IMR-90 (cell line): ENCODE results near the gene CHIT1. TPM values are rescaled to one million over a fixed set of nuclear protein-coding genes. Genes with fewer than 3 reads are reported as not detected.

Experiments used
- ATAC-seq: fragments of 200-7000 bp; cut with Tn5 transposase; 2 replicates; pipeline ENCODE4 v1.9.1; 2020; ENCODE audit warnings: low read depth, mild to moderate bottlenecking, moderate library complexity
- BruUV-seq: library from RNA; stranded (reverse); fragments of 400-500 nt; replicated peaks from 2 replicates; lab custom pipeline; 2021; lab: Mats Ljungman, UMichigan
- CTCF ChIA-PET: fragments of 300-600 bp; formaldehyde crosslinking; extraction: SDS; loops from one replicate; lab custom pipeline; 2021; ENCODE audit warnings: antibody characterized with exemption; lab: Yijun Ruan, JAX
- POLR2A ChIA-PET: fragments of 300-600 bp; sonication (Branson Sonifier 250); formaldehyde crosslinking; loops from one replicate; lab custom pipeline; 2022; ENCODE audit warnings: antibody characterized with exemption; ENCODE audit not compliant: unreplicated experiment; lab: Charles Lee
- DNase-seq: peaks from one replicate; pipeline ENCODE4 v3.0.0; 2013
- H2AFZ ChIP-seq: replicated peaks from 2 replicates; pipeline ENCODE3; 2013; ENCODE audit warnings: low read length, mild to moderate bottlenecking; ENCODE audit not compliant: poor library complexity
- H2AK5ac ChIP-seq: 2 replicates; pipeline ENCODE4 v1.6.1; 2013; ENCODE audit warnings: low read depth, low read length, inconsistent platforms
- H2AK9ac ChIP-seq: replicated peaks from 2 replicates; pipeline ENCODE3; 2013; ENCODE audit warnings: mild to moderate bottlenecking, low read depth, low read length, moderate library complexity; ENCODE audit not compliant: poor library complexity
- H2BK120ac ChIP-seq: 2 replicates; pipeline ENCODE4 v1.6.1; 2013; ENCODE audit warnings: low read depth, low read length, inconsistent platforms
- H2BK15ac ChIP-seq: 3 replicates; pipeline ENCODE4 v1.6.1; 2013; ENCODE audit warnings: low read depth, low read length, inconsistent platforms
- H2BK20ac ChIP-seq: 2 replicates; pipeline ENCODE4 v1.6.1; 2013; ENCODE audit warnings: low read depth, mild to moderate bottlenecking, inconsistent platforms, low read length, moderate library complexity
- H2BK5ac ChIP-seq: 2 replicates; pipeline ENCODE4 v1.6.1; 2013; ENCODE audit warnings: mild to moderate bottlenecking, low read depth, low read length, inconsistent platforms; ENCODE audit not compliant: poor library complexity, severe bottlenecking
- H3K14ac ChIP-seq: replicated peaks from 2 replicates; pipeline ENCODE4 v1.6.1; 2013; ENCODE audit warnings: low read depth, low read length, inconsistent platforms
- H3K18ac ChIP-seq: 2 replicates; pipeline ENCODE4 v1.6.1; 2013; ENCODE audit warnings: low read depth, low read length, control low read depth
- H3K23ac ChIP-seq: 2 replicates; pipeline ENCODE4 v1.6.1; 2013; ENCODE audit warnings: low read depth, low read length, inconsistent platforms
- H3K27ac ChIP-seq: 2 replicates; pipeline ENCODE4 v1.5.1; 2013; ENCODE audit warnings: mild to moderate bottlenecking, control low read depth, low read length; ENCODE audit not compliant: insufficient read depth
- H3K27me3 ChIP-seq: 2 replicates; pipeline ENCODE4 v1.6.1; 2013; ENCODE audit warnings: low read length; ENCODE audit not compliant: control insufficient read depth, insufficient read depth
- H3K36me3 ChIP-seq: 2 replicates; pipeline ENCODE4 v1.6.1; 2013; ENCODE audit warnings: low read length, mixed read lengths; ENCODE audit not compliant: control insufficient read depth, insufficient read depth
- H3K4ac ChIP-seq: 2 replicates; pipeline ENCODE4 v1.6.1; 2013; ENCODE audit warnings: low read depth, low read length, inconsistent platforms
- H3K4me1 ChIP-seq: 2 replicates; pipeline ENCODE4 v1.6.1; 2013; ENCODE audit warnings: low read length, mixed read lengths; ENCODE audit not compliant: control insufficient read depth, insufficient read depth
- H3K4me2 ChIP-seq: 2 replicates; pipeline ENCODE4 v1.6.1; 2013; ENCODE audit warnings: low read depth, mild to moderate bottlenecking, control low read depth, low read length, moderate library complexity
- H3K4me3 ChIP-seq: 2 replicates; pipeline ENCODE4 v1.5.1; 2013; ENCODE audit warnings: low read depth, mild to moderate bottlenecking, control low read depth, low read length, moderate library complexity; ENCODE audit not compliant: insufficient read depth
- H3K56ac ChIP-seq: 2 replicates; pipeline ENCODE4 v1.6.1; 2013; ENCODE audit warnings: low read length, inconsistent platforms; ENCODE audit not compliant: insufficient read depth; ENCODE audit errors: extremely low read depth
- H3K79me1 ChIP-seq, 2 experiments: 2 replicates each; pipeline ENCODE4 v1.6.1; 2013; ENCODE audit warnings: low read length in 2 of 2, inconsistent platforms in 1 of 2, low read depth in 1 of 2
- H3K9ac ChIP-seq: 2 replicates; pipeline ENCODE4 v1.6.1; 2013; ENCODE audit warnings: low read depth, low read length, control low read depth
- H3K9me1 ChIP-seq: 2 replicates; pipeline ENCODE4 v1.6.1; 2013; ENCODE audit warnings: low read length, inconsistent platforms; ENCODE audit not compliant: insufficient read depth
- H3K9me3 ChIP-seq: 2 replicates; pipeline ENCODE4 v1.6.1; 2013; ENCODE audit warnings: low read length; ENCODE audit not compliant: control insufficient read depth, insufficient read depth
- H4K20me1 ChIP-seq: 2 replicates; pipeline ENCODE4 v1.6.1; 2013; ENCODE audit warnings: low read length, inconsistent platforms; ENCODE audit not compliant: insufficient read depth
- H4K5ac ChIP-seq: 2 replicates; pipeline ENCODE4 v1.6.1; 2013; ENCODE audit warnings: mild to moderate bottlenecking, low read depth, low read length, control low read depth
- H4K8ac ChIP-seq, 2 experiments: 2 replicates each; pipeline ENCODE4 v1.6.1; 2013; ENCODE audit warnings: low read depth in 2 of 2, low read length in 2 of 2, control low read depth in 1 of 2, inconsistent platforms in 1 of 2
- H4K91ac ChIP-seq: 2 replicates; pipeline ENCODE4 v1.6.1; 2013; ENCODE audit warnings: low read depth, low read length, inconsistent platforms; ENCODE audit not compliant: insufficient read depth
- BHLHE40 ChIP-seq: fragments of 150-350 bp; IDR thresholded peaks from 2 replicates; pipeline ENCODE4 v1.6.1; 2016; ENCODE audit warnings: mild to moderate bottlenecking, low read depth, low read length
- CEBPB ChIP-seq: IDR thresholded peaks from 2 replicates; pipeline ENCODE4 v1.6.1; 2012; ENCODE audit warnings: low read depth, low read length, improper control_type of control experiment
- CHD1 ChIP-seq: IDR thresholded peaks from 2 replicates; pipeline ENCODE4 v1.6.1; 2012; ENCODE audit warnings: low read depth, low read length, improper control_type of control experiment
- ELK1 ChIP-seq: fragments of 150-350 bp; IDR thresholded peaks from 2 replicates; pipeline ENCODE4 v1.6.1; 2016; ENCODE audit warnings: low read depth, mild to moderate bottlenecking, low read length, moderate library complexity, borderline replicate concordance
- FOS ChIP-seq: fragments of 150-350 bp; IDR thresholded peaks from 2 replicates; pipeline ENCODE4 v1.6.1; 2016; ENCODE audit warnings: low read depth, low read length
- MAFK ChIP-seq: IDR thresholded peaks from 2 replicates; pipeline ENCODE4 v1.6.1; 2012; ENCODE audit warnings: low read depth, low read length, improper control_type of control experiment
- MAZ ChIP-seq: IDR thresholded peaks from 2 replicates; pipeline ENCODE4 v1.6.1; 2012; ENCODE audit warnings: low read depth, mild to moderate bottlenecking, low read length, improper control_type of control experiment, moderate library complexity, borderline replicate concordance
- MXI1 ChIP-seq: IDR thresholded peaks from 2 replicates; pipeline ENCODE4 v1.6.1; 2012; ENCODE audit warnings: low read depth, mild to moderate bottlenecking, low read length, moderate library complexity, borderline replicate concordance
- NFE2L2 ChIP-seq: fragments of 150-350 bp; IDR thresholded peaks from 2 replicates; pipeline ENCODE4 v1.6.1; 2016; ENCODE audit warnings: low read depth, mild to moderate bottlenecking, low read length
- POLR2A ChIP-seq: IDR thresholded peaks from 2 replicates; pipeline ENCODE4 v1.6.1; 2012; ENCODE audit warnings: mild to moderate bottlenecking, low read depth, low read length
- RAD21 ChIP-seq: IDR thresholded peaks from 2 replicates; pipeline ENCODE4 v1.6.1; 2012; ENCODE audit warnings: low read length, improper control_type of control experiment
- RCOR1 ChIP-seq: IDR thresholded peaks from 2 replicates; pipeline ENCODE4 v1.6.1; 2012; ENCODE audit warnings: mild to moderate bottlenecking, low read length, improper control_type of control experiment; ENCODE audit not compliant: insufficient replicate concordance
- RFX5 ChIP-seq: IDR thresholded peaks from 2 replicates; pipeline ENCODE4 v1.8.0; 2012; ENCODE audit warnings: low read depth, mild to moderate bottlenecking, low read length, moderate library complexity
- SMC3 ChIP-seq: fragments of 150-350 bp; IDR thresholded peaks from 2 replicates; pipeline ENCODE4 v1.6.1; 2016; ENCODE audit warnings: low read depth, mild to moderate bottlenecking, antibody characterized with exemption, low read length, moderate library complexity
- WGBS, 2 experiments: methylation state at CpG; one replicate each; pipeline versions ENCODE4 v1.1.5 to v1.1.7; 2013; ENCODE audit warnings: missing lambda C conversion rate in 2 of 2; ENCODE audit not compliant: insufficient read length in 1 of 2; ENCODE audit errors: extremely low coverage in 2 of 2; 5-methylcytosine and 5-hydroxymethylcytosine counted together
- dilution Hi-C: fragments of 300-500 bp; cut with HindIII; formaldehyde crosslinking; loops from one replicate; pipeline ENCODE4 v1.14.3; 2018; ENCODE audit warnings: low sequenced_read_pairs; ENCODE audit not compliant: unreplicated experiment
- in situ Hi-C: fragments of 300-500 bp; cut with MboI; formaldehyde crosslinking; loops from 3 replicates; pipeline ENCODE4 v1.14.3; 2019; ENCODE audit warnings: low sequenced_read_pairs, inconsistent platforms, mixed read lengths
- intact Hi-C: fragments of 100-400 bp; cut with micrococcal nuclease; formaldehyde crosslinking; loops from 2 replicates; pipeline ENCODE4 v1.10.0; 2022
- polyA plus RNA-seq, 3 experiments: library from polyadenylated mRNA; depleted of rRNA; stranded (reverse); fragments of >200 nt; gene quantifications; 2 replicates each; pipeline ENCODE4 v1.2.3, GENCODE V29; 2012; ENCODE audit warnings: low replicate concordance in 1 of 3
- total RNA-seq: library from RNA; depleted of rRNA; stranded (reverse); fragments of >200 nt; gene quantifications from 2 replicates; pipeline ENCODE4 v1.2.3, GENCODE V29; 2012
- TF ChIP-seq, protein P1 (sequence below): conservative IDR thresholded peaks from 2 replicates; pipeline ENCODE4 v1.5.1; 2012; ENCODE audit warnings: mild to moderate bottlenecking, low read depth, low read length, improper control_type of control experiment
- TF ChIP-seq, protein P2 (sequence below): fragments of 150-350 bp; IDR thresholded peaks from 2 replicates; pipeline ENCODE4 v1.6.1; 2017; ENCODE audit warnings: mild to moderate bottlenecking, antibody characterized with exemption, low read length, low read depth

Gene CHIT1
- total and polyA plus RNA-seq, 2 of the 4 experiments (the other 2 are of a cell fraction), result not detected

GRCh38 chr1:203219934-203220333 lies 9.5 kb downstream of the CHIT1 start:
- dilution Hi-C loops, result no loop called here
- no peaks in the 10 kb centered on the region for H3K9me1 ChIP-seq
- no peaks in the 10 kb centered on the region; the same call in 1 of the 2 replicates for H4K20me1 ChIP-seq
- H3K4ac ChIP-seq, result no peak overlapping the region
- no peak overlapping the region for H3K56ac ChIP-seq
- no peaks in the 10 kb centered on the region for H3K36me3 ChIP-seq
- no peak overlapping the region for H2BK120ac ChIP-seq
- ChIA-PET POLR2A (no interaction called here), CTCF (interaction anchor here (1.9 to 3.0 kb wide), 2 partner anchors 102 to 181 kb away, joined by 6 to 9 read pairs; no protein-coding TSS in a partner anchor)
- no peak overlapping the region for H3K4me2 ChIP-seq
- in situ Hi-C loops, result loop anchor here (5.0 kb wide), 1 partner anchor 183 kb away; no protein-coding TSS in a partner anchor
- intact Hi-C loops, result no loop called here
- H3K4me3 ChIP-seq, result no peak overlapping the region
- no peak overlapping the region for H2BK15ac ChIP-seq
- H2AK9ac ChIP-seq, result no peak overlapping the region
- H2BK20ac ChIP-seq, result no peak overlapping the region
- H2BK5ac ChIP-seq, result no peak overlapping the region
- H4K8ac ChIP-seq, result no peak overlapping the region
- H4K91ac ChIP-seq, result no peak overlapping the region
- H3K23ac ChIP-seq, result no peak overlapping the region
- H3K18ac ChIP-seq, result no peak overlapping the region
- H2AK5ac ChIP-seq, result no peak overlapping the region
- BruUV-seq, result no TSS peak
- no peak overlapping the region for H3K14ac ChIP-seq
- H4K5ac ChIP-seq, result no peak overlapping the region
- H3K27ac ChIP-seq, result no peak overlapping the region
- H2AFZ ChIP-seq, result no peak overlapping the region
- H3K4me1 ChIP-seq, result no peaks in the 10 kb centered on the region
- no CpG with 5 or more reads among the region's 8 CpGs for WGBS, 2 experiments
- no peaks in the 10 kb centered on the region for H3K79me1 ChIP-seq
- DNase-seq (no peak), ATAC-seq (no peak)
- peaks cover 65% of the 10 kb centered on the region for H3K27me3 ChIP-seq
- H3K9ac ChIP-seq, result no peak overlapping the region
- no peaks in the 10 kb centered on the region for H3K9me3 ChIP-seq
- TF ChIP-seq FOS (no peak), CEBPB (no peak), RAD21 (no peak), MAZ (no peak), MAFK (no peak), MXI1 (no peak), SMC3 (no peak), POLR2A (no peak), CHD1 (no peak), ELK1 (no peak), RCOR1 (no peak), RFX5 (no peak), BHLHE40 (no peak), NFE2L2 (no peak)
- TF ChIP-seq, protein P1, sequence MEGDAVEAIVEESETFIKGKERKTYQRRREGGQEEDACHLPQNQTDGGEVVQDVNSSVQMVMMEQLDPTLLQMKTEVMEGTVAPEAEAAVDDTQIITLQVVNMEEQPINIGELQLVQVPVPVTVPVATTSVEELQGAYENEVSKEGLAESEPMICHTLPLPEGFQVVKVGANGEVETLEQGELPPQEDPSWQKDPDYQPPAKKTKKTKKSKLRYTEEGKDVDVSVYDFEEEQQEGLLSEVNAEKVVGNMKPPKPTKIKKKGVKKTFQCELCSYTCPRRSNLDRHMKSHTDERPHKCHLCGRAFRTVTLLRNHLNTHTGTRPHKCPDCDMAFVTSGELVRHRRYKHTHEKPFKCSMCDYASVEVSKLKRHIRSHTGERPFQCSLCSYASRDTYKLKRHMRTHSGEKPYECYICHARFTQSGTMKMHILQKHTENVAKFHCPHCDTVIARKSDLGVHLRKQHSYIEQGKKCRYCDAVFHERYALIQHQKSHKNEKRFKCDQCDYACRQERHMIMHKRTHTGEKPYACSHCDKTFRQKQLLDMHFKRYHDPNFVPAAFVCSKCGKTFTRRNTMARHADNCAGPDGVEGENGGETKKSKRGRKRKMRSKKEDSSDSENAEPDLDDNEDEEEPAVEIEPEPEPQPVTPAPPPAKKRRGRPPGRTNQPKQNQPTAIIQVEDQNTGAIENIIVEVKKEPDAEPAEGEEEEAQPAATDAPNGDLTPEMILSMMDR, result no peak
- TF ChIP-seq, protein P2, sequence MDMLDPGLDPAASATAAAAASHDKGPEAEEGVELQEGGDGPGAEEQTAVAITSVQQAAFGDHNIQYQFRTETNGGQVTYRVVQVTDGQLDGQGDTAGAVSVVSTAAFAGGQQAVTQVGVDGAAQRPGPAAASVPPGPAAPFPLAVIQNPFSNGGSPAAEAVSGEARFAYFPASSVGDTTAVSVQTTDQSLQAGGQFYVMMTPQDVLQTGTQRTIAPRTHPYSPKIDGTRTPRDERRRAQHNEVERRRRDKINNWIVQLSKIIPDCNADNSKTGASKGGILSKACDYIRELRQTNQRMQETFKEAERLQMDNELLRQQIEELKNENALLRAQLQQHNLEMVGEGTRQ, result no peak
